IPS-NIHi7 (cell line): ENCODE measurements around the gene PLPP7.
A peak's percentile ranks its signal among the peaks of the same experiment; 100 is the strongest.
"Not testable (repeated sequence)": the region's sequence is repeated elsewhere in the genome, so short reads cannot be mapped to it uniquely, and the experiment has no call there.

Experiments
- DNase-seq: peaks from one replicate; pipeline ENCODE4 v3.0.0; 2012; ENCODE audit warnings: mixed read lengths; ENCODE audit errors: extremely low spot score

The PLPP7 gene

DNA sequence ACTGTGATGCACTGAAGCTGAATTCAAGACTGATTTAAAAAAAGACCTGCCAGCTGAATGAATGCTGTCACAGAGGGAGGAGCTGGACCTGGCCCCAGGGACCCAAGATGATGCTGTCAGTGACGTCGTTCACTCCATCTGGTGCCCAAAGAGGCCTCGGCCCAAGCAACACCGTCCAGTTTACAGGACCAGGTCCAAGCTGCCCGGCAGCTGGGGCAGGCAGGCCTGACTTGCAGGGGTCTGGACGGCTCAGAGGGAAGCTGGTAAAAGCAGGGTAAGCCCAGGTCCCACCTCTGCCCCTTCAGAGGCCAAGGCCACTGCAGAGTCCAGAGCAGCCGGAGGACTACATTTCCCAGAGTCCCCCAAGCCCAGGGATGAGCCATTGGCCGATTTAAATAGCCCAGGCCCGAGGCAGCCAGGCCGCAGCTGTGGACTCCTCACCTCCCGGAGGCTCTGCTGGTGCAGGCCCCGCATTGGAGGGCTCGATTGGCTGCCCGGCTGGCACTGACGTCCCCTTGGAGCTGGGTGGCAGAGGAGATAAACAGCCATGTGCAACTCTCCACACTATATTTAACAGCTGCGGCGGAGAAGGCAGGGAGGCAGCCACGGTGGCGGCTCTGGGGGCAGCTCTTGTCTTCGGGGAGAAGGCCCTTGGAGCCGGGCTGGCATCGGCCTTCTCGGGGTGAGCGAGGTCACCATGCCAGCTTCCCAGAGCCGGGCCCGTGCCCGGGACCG, at the start of gene PLPP7:
Gene PLPP7, plus strand, starts transcription at position 423 of the 735 bp plus-strand sequence. Its CDS starts 275 bp downstream, at position 698.
- DNase-seq: peak; percentile 86

DNA sequence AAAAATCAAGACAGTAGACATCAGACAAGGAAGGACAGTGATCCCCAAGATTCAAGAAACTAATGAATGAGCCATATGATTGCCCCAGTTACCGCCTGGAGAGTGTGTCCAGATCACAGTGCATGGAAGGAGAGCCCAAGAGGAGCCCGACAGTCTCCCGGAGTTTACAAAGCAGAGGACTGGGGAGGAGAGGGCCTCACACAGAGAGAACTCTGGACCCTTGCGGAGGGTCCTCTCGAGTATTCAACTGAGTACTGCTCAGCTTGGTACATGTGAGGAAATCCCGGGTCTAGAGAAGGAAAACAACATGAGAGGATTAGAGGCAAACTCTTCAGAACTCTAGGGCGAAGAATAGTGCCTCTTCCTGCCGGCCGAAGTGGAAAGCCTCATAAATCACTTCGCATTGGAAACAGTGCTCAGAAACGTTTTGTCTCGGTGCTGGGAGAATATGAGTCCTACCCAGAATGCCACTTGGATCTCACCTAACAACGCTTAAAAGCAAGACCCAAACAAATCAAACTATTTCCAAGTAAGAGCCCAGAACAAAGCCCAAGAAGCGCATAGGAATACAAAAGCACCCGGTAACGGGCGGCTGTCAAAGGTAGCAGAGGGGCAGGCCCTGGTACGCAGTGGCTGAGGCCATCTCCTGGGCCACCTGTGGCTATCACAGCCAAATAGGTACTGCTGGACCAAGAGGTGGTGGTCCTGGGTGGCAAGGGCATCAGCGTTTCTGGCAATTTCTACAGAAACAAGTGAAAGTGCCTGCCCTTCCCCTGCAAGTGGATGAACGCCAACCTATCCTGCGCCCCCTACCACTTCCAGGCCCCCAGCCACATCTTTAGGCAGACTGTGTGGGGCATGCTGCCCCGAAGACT, 49.2 kb upstream of the PLPP7 start:
- DNase-seq: no peak

DNA sequence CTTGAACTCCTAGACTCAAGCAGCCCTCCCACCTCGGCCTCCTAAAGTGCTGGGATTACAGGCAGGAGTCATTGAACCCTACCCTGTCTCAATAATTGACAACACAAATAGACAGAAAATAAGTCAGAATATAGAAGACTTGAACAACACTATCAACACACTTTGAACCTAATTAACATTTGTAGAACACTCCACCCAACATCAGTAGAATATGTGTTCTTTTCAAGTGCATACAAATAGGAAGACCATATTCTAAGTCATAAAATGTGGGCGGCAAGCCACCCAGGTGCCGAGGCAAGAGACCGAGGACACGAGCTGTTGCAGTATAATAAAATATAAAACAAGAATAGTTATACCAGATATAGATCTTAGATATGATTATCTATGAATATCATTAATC, 45.2 kb upstream of the PLPP7 start:
- DNase-seq: not testable (repeated sequence)

DNA sequence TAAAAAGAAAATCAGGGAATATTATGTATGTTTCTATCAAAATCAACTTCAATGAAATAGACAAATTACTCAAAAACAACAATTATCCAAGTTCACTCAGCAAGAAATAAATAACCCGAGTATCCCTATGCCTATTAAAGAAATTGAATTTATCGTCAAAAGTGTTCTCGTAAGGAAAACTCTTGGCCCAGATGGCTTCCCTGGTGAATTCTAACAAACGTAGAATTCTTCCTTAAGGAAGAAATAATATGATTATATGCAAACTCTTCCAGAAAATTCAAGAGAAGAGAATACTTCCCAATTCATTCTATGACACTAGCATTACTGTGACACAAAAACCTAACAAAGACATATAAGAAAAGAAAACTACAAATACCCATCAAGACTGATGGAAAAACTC, 42.9 kb upstream of the PLPP7 start:
- no peak for DNase-seq

DNA sequence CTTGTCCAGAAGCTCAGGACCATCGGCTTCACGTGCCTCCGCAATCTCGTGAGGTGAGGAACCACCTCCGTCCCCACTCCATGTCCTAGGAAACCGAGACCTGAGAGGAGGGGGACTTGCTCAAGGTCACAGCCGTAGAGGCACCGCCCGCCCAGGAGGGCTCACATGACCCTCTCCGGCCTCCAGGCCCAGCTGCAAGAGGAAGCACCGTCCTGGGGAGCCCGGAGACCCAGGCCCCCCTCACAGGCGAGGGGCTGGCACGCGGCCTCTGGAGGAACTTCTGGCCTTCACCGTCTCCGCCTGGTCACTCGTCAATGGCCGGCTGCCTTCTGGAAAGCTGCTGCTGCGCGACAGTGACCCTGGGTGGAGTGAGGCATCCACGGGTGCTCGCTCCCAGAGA, 37.4 kb upstream of the PLPP7 start:
- no peak for DNase-seq

DNA sequence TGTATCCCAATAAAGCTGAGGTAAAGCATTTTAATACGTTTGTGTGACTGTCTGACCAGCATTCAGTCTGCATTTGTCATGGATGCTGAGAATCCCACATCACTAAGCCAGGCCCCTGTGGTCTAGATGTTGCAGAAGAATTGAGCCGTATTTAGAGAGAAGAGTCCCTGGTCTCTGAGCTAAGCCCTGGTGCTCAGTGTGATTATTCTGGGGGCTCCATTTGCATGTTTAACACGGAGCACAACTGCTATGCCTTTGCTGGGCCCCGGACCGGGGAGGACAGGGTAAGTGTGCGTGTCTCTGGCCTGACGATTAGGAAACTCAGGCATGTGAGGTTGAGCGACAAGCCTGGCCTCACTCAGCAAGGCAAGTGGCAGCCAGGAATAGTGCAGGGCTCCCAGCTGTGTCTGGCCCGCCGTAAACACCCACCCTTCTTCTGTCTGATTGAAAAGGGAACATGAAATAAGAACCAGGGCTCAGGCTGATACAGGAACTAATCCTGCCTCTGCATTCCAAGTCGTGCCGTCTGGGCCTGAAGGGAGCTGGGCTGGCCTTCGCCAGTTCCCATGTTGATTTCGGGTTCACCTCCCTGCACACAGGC, 35.5 kb upstream of the PLPP7 start:
- no peak for DNase-seq

DNA sequence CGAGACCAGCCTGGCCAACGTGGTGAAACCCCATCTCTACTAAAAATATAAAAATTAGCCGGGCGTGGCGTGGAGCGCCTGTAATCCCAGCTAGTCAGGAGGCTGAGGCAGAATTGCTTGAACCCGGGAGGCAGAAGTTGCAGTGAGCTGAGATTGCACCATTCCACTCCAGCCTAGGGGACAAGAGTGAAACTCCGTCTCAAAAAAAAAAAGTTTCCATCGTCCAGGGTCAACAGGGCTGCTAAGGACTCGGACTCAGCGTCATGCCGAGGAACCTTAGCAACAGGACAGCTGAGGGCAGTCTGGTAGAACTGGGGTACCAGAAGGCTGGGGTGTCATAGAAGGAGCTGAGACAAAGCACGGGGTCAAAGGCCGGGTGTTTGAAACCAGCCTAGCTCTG, 34.9 kb upstream of the PLPP7 start:
- no peak for DNase-seq

DNA sequence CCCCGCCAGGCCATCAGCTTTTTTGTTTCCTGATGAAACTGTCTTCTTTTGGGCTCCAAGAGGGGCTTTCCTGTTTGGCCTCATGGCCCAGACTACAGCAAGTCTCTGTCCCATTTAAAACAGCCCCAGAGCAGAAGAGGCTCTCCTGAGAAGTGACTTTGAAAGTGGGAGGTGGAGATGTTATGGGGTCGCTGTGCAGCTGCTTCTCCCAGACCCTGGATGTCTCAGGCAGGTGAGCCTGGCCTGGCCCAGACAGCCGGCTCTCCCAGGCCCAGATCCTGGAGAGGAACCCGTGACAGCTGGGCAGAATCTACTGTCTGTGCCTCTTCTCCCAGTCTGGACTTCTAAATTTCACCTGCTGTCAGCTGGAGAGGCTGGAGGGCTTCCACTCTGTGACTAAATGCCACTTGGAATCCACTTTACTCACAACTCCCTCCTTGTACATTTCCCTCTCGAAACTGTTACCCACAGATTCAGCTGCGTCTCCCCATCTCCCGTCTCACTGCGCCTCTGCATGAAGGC, 33.8 kb upstream of the PLPP7 start:
- DNase-seq: no peak

DNA sequence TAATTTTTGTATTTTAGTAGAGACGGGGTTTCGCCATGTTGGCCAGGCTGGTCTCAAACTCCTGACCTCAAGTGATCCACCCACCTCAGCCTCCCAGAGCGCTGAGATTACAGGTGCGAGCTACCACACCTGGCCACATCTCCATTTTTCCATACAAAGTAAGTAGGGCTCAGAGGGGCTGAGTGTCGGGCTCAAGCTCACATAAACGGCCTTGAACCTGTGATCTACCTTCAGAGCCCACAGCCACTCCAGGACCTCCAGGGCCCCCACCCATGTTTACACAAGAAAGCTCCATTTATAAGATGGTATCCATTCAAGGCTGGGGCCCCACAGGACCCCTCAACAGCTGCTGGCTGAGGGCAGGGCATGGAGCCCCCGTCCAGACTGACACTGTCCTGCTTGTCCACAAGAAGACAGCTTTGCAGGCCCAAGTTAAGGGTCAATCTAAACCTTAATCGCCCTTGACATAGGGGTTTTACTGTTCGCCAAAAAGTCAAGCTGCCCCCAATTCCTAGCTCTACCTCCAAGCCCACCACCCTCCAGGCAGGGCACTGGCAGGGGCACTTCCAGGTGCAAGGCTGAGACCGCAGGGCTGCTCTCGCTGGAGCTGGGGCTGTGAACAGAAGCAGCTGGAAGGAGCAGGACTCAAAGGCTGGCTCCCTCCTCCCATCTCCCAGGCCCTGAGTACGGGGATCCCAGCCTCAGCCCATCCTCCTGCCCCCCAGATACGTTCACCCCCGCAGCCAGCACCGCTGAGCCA, 32.1 kb upstream of the PLPP7 start:
- DNase-seq: no peak

DNA sequence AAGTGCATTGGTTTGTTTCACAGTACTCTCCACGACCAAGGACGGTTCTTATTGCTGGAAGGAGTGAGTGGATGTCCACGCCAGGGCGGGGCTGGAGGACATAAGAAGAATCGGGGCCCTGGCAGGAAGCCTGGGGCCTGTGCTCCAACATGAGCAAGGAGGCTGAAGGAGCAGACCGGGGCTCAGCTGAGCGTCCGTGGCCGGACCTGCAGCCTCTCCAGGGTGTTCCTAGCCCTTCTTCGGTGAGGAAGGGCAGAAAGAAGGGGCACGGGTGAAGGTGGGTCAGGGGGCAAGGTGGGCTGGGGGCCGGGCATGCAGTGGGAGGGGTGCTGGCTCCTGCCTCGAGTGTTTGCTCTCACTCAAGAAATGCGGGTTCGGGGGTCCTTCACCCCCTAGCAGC, 31.3 kb upstream of the PLPP7 start:
- no peak for DNase-seq

DNA sequence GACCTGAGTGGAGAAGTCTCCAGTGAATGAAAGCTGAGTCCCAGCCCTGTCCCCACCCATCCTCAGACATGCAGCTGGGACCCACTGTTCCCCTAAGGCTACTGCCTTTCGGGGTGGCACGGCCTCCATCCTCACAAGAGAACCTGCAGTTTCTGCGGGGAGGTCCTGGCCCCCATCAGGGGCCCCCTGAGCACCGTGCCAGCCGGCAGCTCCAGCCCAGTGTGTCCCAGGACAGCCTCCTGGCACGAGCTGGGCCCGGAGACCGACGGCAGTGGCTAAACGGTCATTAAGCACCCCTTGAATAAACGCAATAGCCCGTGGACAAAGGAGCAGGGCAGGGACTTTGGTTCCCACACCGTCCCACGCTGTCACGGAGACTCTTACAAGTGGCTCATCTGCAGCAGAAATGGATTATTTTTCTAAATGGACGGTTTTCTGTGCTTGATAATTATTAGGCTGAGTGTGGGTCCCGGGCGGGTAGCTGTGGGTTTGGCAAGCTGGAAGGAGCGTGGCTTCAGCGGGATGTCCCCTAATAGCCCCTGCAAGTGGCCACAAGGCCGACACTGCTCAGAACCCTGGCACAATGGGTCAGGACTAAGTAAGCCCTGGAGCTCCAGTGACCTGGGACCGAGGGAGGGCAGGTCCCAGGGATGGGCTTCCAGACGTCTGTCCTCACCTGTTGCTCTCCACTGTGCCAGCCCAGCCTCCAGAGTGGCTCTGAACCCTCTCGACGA, 30.7 kb upstream of the PLPP7 start:
- DNase-seq: no peak

DNA sequence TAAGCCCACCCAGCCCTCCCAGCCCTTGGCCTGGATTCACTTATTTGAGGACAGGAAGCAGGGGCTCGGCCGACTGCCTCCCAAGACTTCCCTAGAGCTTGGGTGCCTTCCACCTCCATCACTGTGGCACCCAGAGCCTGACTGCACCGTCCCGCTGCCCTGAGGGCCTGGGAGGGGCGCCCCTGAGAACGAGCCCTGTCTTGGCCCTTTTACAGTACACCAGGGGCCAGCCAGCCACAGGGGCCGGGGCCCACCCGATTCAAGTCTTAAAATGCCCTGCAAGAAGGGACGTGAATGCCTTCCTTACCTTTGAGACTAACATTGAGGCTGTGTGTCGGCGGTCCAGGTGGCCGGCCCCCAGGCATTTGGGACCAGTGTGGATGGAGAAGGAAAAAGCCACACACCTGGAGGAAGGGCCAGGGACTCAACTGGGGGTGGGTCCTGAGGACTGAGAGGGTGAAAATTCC, 30.1 kb upstream of the PLPP7 start:
- DNase-seq: no peak

DNA sequence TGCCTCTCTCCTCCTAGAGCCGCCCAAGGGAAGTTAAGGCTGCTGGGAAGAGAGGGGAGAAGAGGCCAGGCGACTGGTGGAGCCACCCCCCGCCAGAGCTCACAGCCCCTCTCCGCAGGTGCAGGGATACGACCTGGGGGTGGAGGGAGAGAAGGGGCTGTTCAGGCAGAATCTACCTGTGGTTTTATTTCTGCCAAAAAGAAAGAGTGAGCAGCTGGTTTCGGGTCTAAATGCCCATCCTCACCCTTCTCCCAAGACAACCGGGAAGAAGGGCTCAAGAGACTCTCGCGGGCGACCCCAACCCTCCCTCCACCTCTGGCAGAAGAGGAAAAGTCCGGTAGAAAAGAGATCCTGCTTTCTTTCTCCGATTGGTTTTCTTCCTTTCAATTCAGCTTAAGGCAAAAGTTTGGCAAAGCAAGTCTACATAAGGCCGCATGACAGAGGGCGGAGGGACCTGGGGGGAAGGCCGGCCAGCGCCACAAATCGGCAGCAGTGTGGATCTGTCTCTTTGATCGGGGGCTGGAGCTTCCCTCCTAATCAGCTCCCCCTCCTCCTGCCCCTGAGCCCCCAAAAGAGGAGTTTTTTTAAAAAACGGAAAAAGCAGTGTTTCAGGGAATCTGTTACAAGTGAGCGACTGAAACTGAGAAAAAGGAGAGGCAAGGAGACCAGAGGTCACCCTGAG, 29.5 kb upstream of the PLPP7 start:
- DNase-seq: no peak

DNA sequence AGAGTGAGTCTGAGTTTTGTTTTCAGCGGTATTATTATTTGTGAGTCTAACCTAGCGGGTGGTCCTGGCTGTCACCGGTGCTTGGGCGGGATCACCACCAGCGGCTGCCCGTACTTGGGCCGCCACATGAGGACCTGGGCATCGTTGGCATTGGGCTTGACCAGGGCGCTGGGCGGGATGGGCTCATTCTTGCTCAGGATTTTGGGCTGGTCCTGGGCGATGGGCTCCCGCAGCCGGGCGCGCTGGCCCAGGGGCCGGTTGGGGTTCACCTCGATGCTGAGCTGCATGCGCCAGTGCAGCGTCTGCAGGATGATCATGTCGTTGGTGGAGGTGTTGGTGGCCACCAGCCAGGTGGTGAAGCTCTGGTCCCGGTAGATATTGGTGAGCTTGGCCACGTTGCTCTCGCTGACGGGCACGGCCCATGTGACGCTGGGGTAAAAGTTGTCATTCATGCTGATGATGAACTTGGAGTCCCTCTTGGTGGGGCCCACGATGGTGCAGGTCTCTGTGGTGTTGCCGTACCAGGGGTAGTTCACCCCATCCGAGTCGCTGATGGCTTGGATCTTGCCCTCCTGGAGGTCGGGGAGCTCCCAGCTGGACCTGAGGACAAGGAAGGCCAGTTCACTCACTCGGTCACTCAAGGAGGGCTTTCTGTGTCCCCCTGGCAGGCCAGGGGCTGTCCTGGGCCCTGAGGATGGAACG, 28.6 kb upstream of the PLPP7 start:
- DNase-seq: no peak

DNA sequence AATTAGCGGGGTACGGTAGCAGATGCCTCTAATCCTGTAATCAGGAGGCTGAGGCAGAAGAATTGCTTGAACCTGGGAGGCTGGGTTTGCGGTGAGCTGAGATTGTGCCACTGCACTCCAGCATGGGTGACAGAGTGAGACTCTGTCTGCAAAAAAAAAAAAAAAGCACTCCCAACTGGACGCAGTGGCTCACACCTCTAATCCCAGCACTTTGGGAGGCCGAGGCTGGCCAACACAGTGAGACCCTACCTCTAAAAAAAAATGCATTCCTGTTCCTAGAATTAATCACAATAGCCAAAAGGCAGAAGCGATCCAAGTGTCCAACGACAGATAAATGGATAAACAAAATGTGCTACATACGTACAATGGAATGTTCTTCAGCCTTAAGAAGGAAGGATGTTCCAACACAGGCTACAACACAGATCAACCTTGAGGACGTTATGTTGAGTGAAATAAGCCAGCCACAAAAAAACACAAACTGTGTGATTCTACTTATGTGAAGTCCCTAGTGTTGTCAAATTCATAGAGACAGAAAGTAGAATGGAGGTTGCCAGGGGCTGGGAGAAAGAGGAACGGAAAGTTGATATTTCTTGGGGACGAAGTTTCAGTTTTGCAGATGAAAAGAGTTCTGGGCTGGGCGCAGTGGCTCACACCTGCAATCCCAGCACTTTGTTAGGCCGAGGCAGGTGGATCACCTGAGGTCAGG, 27.0 kb upstream of the PLPP7 start:
- no peak for DNase-seq

DNA sequence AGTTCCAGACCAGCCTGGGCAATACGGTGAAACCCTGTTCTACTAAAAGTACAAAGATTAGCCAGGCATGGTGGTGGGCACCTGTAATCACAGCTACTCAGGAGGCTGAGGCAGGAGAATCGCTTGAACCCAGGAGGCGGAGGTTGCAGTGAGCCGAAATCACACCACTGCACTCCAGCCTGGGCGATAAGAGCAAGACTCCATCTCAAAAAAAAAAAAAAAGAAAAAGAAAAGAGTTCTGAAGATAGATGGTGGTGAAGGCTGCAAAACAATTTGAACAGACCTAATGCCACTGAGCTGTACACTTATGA, 26.5 kb upstream of the PLPP7 start:
- DNase-seq: not testable (repeated sequence)

DNA sequence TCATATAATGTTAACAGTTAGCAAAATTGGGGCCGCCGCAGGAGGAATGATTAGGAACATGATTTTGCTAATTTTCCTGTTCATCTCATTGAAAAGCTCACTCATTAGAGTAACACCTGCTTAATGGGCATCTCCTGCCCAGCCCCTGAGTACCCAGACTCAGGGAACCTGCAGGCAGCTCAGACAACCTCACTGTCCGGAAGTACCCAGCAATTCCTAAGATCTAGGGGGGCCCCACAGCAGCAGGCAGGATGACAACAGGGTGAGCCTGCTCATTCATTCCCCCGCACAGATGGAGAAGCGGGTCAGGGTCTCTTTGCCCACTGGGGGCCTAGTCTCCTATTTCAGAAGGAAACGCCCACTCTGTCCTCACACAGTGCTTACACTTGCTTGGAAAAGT, 25.8 kb upstream of the PLPP7 start:
- DNase-seq: no peak

DNA sequence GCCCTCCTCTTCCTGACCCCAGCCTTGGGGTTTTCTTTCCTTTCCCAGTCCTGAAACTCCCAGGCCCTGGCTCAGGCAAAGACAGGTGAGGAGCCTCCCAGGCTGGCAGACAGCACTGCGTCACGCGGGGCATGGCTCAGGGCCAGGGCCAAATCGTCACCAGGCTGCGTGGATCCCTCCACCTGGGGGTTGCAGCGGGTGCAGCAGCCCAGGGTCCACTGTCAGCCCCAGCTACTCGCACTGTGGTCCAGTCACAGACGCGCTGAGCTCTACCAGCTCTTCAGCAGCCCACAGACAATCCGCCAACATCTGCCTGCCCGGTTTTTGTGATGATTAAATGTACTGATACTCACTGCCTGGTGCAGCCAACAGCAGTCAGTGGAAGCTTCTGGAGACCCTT, 25.3 kb upstream of the PLPP7 start:
- no peak for DNase-seq
